GM19240 (cell line): ENCODE data around the gene CTBS.
"Not testable (repeated sequence)": the region's sequence is repeated elsewhere in the genome, so short reads cannot be mapped to it uniquely, and the experiment has no call there.

Source experiments
- DNase-seq: peaks from one replicate; pipeline ENCODE4 v3.0.0; 2011; ENCODE audit warnings: low spot score; ENCODE audit not compliant: insufficient read length

CTBS gene

GRCh38 chr1:84585803-84586202, 11.6 kb upstream of the CTBS start:
- no peak for DNase-seq

DNA sequence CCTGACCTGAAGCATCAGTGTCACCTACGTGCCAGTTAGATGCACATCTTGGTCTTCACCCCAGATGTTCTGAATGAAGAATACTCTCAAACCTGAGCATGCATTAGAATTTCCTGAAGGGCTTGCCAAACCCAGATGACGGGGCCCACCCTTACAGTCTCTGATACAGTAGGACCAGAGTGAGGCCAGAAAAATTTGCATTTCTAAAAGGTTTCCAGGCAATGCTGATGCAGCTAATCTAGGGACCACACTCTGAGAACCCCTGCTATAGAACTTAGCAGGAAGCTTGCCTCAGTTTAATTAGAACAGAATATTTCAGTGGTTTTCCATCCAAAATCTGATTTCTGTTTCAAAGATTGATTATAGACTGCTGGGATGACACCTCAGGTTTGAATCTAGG, 9.9 kb upstream of the CTBS start:
- no peak for DNase-seq

- DNase-seq, result no peak
These were observed 9.4 kb upstream of the CTBS start for GRCh38 chr1:84583648-84584047.

DNA sequence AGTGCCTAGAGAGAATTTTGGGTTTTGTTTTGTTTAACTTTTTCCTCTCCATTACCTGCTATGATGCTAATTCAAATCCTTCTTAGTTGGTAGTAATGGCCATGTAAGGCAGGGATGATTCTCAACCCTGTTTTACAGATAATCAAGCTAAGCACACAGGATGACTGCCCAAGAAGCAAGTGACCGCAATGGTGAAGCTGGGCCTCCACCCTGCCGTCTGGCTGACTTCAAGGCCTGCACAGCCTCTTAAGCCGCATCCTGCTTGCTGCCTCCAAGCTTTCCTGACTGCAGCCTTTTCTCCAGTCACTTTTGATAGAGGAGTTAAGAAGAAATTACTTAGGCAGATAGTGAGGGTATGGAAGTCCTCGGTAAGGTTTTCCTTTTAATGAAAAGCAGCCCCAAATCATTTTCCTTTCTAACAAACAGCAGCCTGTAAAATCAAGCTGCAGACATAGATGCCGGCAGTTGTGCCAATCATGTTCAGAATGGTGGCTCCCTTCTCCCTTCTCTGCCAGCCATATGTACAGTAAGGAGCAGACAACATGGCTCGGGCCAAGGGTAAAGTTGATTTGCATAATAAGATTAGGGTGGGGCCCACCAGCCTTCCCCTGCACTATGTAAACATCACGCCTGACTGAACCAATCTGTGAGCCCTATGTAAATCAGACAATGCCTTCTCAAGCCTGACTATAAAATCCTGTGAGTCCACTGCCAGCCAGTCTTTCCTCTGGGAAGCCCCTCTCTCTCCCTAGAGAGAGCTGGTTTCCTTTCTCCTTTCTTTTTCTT, 8.8 kb upstream of the CTBS start:
- no peak for DNase-seq

DNA sequence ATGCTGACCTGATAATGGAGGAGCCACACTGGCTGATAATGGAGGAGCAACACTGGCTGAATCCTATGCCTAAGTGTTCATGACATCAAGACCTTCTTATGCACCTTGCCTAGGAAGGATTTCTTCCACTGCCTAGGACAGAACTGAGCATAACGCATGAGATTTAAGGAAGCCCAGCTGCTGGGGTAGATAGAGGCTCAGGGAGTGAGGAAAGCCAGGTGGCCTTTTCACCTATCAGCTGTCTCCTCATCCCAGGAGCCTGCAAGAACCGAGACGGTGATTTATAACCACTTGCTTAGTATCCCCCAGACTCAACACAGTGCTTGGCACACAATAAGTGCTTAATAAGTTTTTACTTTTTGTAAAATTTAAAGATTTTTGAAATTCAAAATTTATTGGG, 7.4 kb upstream of the CTBS start:
- DNase-seq, result no peak

- DNase-seq, result no peak
These were observed 696 bp upstream of the CTBS start for GRCh38 chr1:84574936-84575335.

DNA sequence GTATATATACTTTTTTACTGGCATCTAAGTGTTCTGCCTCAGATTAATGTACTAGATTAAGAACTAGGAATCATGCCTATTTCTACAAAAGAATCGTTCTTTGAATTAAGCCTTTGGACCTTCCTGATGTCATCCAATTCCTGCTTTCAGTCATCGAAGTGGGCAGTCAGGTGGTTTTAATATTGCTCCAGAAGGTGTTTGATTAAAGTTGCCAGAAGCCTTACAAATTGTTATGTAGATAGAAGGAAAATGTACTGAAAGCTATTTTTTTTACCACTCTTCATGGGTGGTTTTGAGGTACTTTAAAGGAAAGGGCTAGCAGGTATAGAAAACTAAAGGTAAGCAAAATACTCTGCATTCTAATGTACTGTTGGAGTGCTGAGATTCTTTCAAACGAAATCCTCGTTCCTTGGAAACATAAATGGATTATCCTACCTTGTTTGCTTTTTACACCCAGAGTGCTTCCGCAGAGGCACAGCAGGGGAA, 716 bp downstream of the CTBS start:
- no peak for DNase-seq

GRCh38 chr1:84571150-84571535, 3.1 kb downstream of the CTBS start:
- DNase-seq, result no peak

DNA sequence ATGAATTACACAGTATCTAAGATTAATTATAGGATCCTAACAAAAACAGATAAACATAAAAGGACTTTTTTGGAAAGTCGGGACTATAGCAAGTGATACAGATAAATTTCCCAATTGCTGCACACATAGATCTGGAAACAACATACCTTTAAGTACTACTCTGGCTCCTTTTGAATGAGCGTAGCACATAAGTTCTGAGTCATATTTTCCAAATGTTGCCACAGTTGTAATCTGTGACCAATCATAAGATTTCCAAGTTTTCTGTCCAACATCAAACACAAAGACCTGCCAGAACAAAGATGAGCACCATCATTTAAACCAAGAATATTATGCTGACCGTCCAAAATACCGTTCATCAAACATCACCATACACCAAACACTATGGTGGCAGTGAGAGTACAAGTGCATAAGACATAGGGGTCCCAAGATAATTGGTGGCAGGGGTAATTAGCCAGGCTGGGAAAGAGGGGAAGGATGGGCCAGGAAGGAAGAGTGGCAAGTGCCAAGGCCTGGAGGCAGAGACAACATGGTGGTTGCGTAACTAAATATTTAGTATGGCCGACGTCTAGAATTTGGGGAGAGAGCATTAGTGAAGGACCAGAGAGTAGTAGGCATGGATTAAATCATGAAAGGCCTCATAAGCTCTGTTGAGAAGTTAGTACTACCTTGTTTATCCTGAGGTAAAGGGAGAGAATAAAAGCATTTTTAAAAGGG, 3.6 kb downstream of the CTBS start:
- DNase-seq, result no peak

- DNase-seq, result no peak
These were observed 5.0 kb downstream of the CTBS start for GRCh38 chr1:84569216-84569615.

- no peak for DNase-seq
These were observed 23.4 kb downstream of the CTBS start for GRCh38 chr1:84550826-84551225.

DNA sequence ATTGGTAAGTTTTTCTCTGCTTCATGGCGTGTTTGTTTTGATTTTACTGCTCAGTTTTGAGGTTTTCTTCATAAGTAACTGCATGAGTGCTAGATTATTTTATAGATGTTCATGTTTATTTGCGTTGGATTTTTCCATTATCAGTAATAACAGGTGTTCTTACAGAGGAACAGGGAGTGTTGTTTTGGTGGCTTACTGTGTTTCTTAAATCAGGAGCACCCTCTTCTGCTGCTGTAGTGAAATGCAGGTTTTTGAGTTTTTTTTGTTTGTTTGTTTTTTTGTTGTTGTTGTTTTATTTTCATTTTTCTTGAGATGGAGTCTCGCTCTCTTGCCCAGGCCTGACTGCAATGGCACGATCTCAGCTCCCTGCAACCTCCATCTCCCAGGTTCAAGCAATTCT, 32.6 kb downstream of the CTBS start:
- no peak for DNase-seq

GRCh38 chr1:84540759-84541158, 33.5 kb downstream of the CTBS start:
- no peak for DNase-seq

DNA sequence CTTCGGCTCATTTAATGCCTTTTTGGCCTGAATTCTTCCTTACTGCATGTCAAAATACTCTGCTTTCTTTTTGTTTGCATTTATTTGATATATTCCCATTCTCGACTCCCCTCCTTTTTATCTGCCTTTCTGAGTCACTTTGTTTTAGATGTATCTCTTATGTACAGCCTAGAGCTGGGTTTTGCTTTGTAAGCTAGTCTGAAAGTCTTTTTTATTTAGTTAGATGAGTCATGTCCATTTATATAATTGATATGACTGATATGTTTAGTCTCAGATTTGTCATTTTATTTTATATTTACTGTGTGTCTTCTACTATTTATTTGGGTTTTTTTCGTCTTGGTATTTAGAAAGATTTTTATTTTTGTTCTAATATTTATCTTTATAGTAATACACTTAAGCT, 34.3 kb downstream of the CTBS start:
- no peak for DNase-seq

DNA sequence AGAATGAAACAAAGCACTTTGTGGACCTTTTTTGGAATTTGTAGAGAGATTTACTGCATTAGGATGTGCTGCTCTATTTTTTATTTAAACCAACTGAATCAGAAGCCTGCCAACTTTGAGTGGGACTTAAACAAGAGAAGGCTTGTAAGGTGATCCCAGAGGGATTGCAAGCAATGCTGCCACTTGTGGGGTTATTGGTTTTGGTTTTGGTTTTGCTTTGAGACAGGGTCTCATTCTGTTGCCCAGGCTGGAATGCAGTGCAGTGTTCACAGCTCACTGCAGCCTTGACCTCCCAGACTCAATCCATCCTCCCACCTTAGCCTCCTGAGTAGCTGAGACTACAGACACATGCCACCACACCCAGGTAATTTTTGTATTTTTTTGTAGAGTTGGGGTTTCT, 35.6 kb downstream of the CTBS start:
- no peak for DNase-seq

GRCh38 chr1:84525779-84526178, 48.5 kb downstream of the CTBS start:
- no peak for DNase-seq

GRCh38 chr1:84524590-84524989, 49.6 kb downstream of the CTBS start:
- DNase-seq, result no peak

- DNase-seq, result no peak
These were observed 63.6 kb downstream of the CTBS start for GRCh38 chr1:84510668-84511067.

DNA sequence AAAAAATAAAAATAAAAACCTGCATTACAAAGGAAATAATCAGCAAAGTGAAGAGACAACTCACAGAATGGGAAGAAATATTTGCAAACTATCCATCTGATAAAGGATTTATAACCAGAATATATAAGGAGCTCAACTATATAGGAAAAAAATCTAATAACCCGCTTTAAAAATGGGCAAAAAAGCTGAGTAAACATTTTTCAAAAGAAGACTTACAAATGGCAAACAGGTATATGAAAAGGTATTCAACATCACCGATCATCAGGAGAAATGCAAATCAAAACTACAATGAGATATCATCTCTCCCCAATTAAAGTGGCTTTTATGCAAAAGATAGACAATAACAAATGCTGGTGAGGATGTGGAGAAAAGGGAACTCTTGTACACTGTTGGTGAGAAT, 64.1 kb downstream of the CTBS start:
- no peak for DNase-seq

DNA sequence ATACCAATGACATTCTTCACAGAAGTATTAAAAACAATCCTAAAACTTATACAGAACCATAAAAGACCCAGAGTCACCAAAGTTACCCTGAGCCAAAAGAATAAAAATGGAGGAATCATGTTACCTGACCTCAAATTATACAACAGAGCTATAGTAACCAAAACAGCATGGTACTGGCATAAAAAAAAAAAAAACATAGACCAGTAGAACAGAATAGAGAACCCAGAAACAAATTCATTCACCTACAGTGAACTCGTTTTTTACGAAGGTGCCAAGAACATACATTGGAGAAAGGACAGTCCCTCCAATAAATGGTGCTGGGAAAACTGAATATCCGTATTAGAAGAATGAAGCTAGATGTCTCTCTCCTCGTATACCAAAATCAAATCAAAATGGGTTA, 65.2 kb downstream of the CTBS start:
- no peak for DNase-seq

GRCh38 chr1:84508510-84508909, 65.7 kb downstream of the CTBS start:
- no peak for DNase-seq

- not testable (repeated sequence) for DNase-seq
These were observed 66.4 kb downstream of the CTBS start for GRCh38 chr1:84507887-84508286.
